Peyer's patch (tissue), 4 donors: Measurements from ENCODE around the gene MAST2. TPM values are rescaled to one million over a fixed set of nuclear protein-coding genes. Genes with fewer than 3 reads are reported as not detected.

Source experiments
- DNase-seq, 3 donors: peaks; one replicate each; pipeline ENCODE4 v3.0.0-alpha.2; 2017 to 2019
- H3K27ac ChIP-seq, 4 donors: fragments of 200-600 bp; sonication (generic); one replicate each; pipeline ENCODE4 v1.5.1; 2016 to 2019
- H3K27me3 ChIP-seq, 2 donors: fragments of 200-600 bp; sonication (generic); one replicate each; pipeline ENCODE4 v1.5.1; 2019
- H3K36me3 ChIP-seq, 3 donors: fragments of 200-600 bp; sonication (generic); one replicate each; pipeline ENCODE4 v1.5.1; 2016 to 2019
- H3K4me1 ChIP-seq, 4 donors: fragments of 200-600 bp; sonication (generic); one replicate each; pipeline ENCODE4 v1.5.1; 2016 to 2019
- H3K4me3 ChIP-seq, 4 donors: fragments of 200-600 bp; sonication (generic); 1 replicate in 3 of 4; 2 replicates in 1 of 4; pipeline ENCODE4 v1.5.1; 2016 to 2019; ENCODE audit warnings: mild to moderate bottlenecking in 1 of 4
- H3K9me3 ChIP-seq, 4 donors: fragments of 200-600 bp; sonication (generic); one replicate each; pipeline ENCODE4 v1.5.1; 2016 to 2019; ENCODE audit warnings: mild to moderate bottlenecking in 1 of 4
- CTCF ChIP-seq, 6 experiments: fragments of 450-650 bp in 4 of 6; fragments of 200-600 bp in 2 of 6; sonication (generic) in 1 of 6; IDR thresholded peaks; one replicate each; pipeline ENCODE4 v1.5.1; 2017 to 2019; ENCODE audit warnings: antibody characterized with exemption in 6 of 6, mild to moderate bottlenecking in 3 of 6, moderate library complexity in 1 of 6
- POLR2A ChIP-seq, 2 donors: fragments of 450-650 bp; IDR thresholded peaks; one replicate each; pipeline ENCODE4 v1.5.1; 2017; ENCODE audit warnings: antibody characterized with exemption in 2 of 2, mild to moderate bottlenecking in 2 of 2, moderate library complexity in 2 of 2
- total RNA-seq, 4 donors: library from RNA; depleted of rRNA; stranded (reverse); fragments of >200 nt; gene quantifications; one replicate each; pipeline ENCODE4 v1.1.0, GENCODE V29; 2016

The MAST2 gene
- total RNA-seq, 4 donors from 2014 or later = 75.9 to 249 (median 134) TPM

GRCh38 chr1:46068525-46068924 is 265.1 kb downstream of the MAST2 start:
- no peak overlapping the region for H3K27ac ChIP-seq

GRCh38 chr1:46070164-46070814 is 266.9 kb downstream of the MAST2 start:
- Histone ChIP-seq H3K27me3 (no peaks in the 10 kb centered on the region), H3K27ac (no peak overlapping the region), H3K4me3 (no peak overlapping the region), H3K9me3 (no peaks in the 10 kb centered on the region), H3K4me1 (no peaks in the 10 kb centered on the region), H3K36me3 (no peaks in the 10 kb centered on the region)
- TF ChIP-seq CTCF (IDR thresholded peaks at IDR 0.05) (no peak), POLR2A (IDR thresholded peaks at IDR 0.05) (no peak)
- DNase-seq = no peak

More at GRCh38 chr1:46068525-46068924, 265.1 kb downstream of the MAST2 start:
- peaks cover 0 to 3% (median 0%) of the 10 kb centered on the region in 3 donors for H3K36me3 ChIP-seq
- H3K4me3 ChIP-seq = no peak overlapping the region
- no peak for DNase-seq
- H3K27me3 ChIP-seq = no peaks in the 10 kb centered on the region
- TF ChIP-seq POLR2A (IDR thresholded peaks at IDR 0.05) = no peak
- TF ChIP-seq CTCF (IDR thresholded peaks at IDR 0.05) = no peak
- H3K9me3 ChIP-seq = no peaks in the 10 kb centered on the region
- H3K4me1 ChIP-seq = peaks cover 0 to 1% (median 0%) of the 10 kb centered on the region in 4 donors

GRCh38 chr1:46072975-46073374 is 269.6 kb downstream of the MAST2 start:
- H3K9me3 ChIP-seq = no peaks in the 10 kb centered on the region
- no peaks in the 10 kb centered on the region for H3K36me3 ChIP-seq
- H3K27ac ChIP-seq = no peak overlapping the region
- H3K27me3 ChIP-seq = no peaks in the 10 kb centered on the region
- TF ChIP-seq CTCF (IDR thresholded peaks at IDR 0.05) (no peak), POLR2A (IDR thresholded peaks at IDR 0.05) (no peak)
- DNase-seq = no peak
- no peaks in the 10 kb centered on the region for H3K4me1 ChIP-seq
- H3K4me3 ChIP-seq = no peak overlapping the region

- TF ChIP-seq POLR2A (IDR thresholded peaks at IDR 0.05) = no peak
- no peak for TF ChIP-seq CTCF (IDR thresholded peaks at IDR 0.05)
- Histone ChIP-seq H3K36me3 (no peaks in the 10 kb centered on the region), H3K4me1 (no peaks in the 10 kb centered on the region), H3K27me3 (no peaks in the 10 kb centered on the region), H3K9me3 (no peaks in the 10 kb centered on the region), H3K27ac (no peak overlapping the region), H3K4me3 (no peak overlapping the region)
- no peak for DNase-seq
These were observed 272.9 kb downstream of the MAST2 start for GRCh38 chr1:46076343-46076742.

- no peaks in the 10 kb centered on the region for H3K36me3 ChIP-seq
- TF ChIP-seq CTCF (IDR thresholded peaks at IDR 0.05) = no peak
- no peak for TF ChIP-seq POLR2A (IDR thresholded peaks at IDR 0.05)
- no peaks in the 10 kb centered on the region for H3K9me3 ChIP-seq
- H3K4me3 ChIP-seq = no peak overlapping the region
- H3K4me1 ChIP-seq = no peaks in the 10 kb centered on the region
- H3K27ac ChIP-seq = no peak overlapping the region
- no peak for DNase-seq
- H3K27me3 ChIP-seq = no peaks in the 10 kb centered on the region
These were observed 274.2 kb downstream of the MAST2 start for GRCh38 chr1:46077644-46078043.
